Measurements from ENCODE around the gene VSX1. TPM values are rescaled to one million over a fixed set of nuclear protein-coding genes. Genes with fewer than 3 reads are reported as not detected.

VSX1 gene
- total and polyA plus RNA-seq, 4 donors = 0.03 to 0.08 TPM; not detected in 2

DNA sequence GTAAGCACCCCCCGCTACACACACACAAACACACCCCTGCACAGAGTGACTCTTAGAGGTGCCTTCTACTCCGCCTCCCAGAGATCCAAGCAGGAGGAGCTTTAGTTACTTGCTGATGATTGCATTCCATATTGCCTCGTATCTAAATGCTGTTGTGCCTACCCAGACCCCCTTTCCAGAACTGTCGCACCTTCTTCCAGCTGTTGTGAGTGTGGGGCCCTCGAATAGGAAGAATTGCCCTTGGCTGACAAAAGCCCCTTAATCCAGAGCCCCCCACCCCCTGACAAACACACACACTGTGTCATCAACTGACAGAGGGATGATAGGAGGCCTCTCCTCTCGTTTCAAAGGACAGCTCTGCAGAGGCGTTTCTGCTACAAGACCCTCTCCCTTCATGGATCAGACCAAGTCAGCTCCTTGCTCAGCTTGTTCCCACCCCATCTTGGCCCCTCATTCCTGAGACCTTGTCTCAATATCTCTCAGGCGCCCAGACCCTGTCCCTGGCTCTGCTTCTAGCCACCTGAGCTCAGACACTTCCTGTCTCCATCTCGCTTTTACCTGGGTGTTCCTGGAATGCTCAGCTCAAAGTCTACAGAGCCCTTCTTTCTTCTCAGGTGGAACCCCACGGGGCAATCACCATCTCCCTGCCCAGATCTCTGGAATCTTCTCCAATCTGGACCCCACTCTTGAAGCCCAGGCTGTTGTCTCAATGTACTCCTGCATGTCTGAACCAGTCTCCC lies 4.0 kb upstream of the VSX1 start:
- Histone ChIP-seq H3K9ac (ENCODE audit: low read depth in 1 of 2, low read length in 2 of 2) (no peak overlapping the region), H3K9me3 (ENCODE audit: control insufficient read depth in 4 of 4, low read length in 3 of 4) (peaks cover 0 to under 1% (median 0%) of the 10 kb centered on the region in 4 donors), H3K4me1 (ENCODE audit: control insufficient read depth in 4 of 4, insufficient read depth in 4 of 4, low read length in 3 of 4) (peaks cover 0 to 13% (median 5%) of the 10 kb centered on the region in 4 donors), H3K36me3 (ENCODE audit: control insufficient read depth in 4 of 4, insufficient read depth in 3 of 4, low read depth in 1 of 4, low read length in 3 of 4) (no peaks in the 10 kb centered on the region), H3K27ac (ENCODE audit: low read depth in 1 of 2, low read length in 2 of 2) (no peak overlapping the region), H3K27me3 (ENCODE audit: control insufficient read depth in 4 of 4, insufficient read depth in 4 of 4, low read length in 3 of 4) (peaks cover 6 to 24% (median 9%) of the 10 kb centered on the region in 4 donors), H3K4me3 (ENCODE audit: low read depth in 1 of 3, low read length in 3 of 3) (no peak overlapping the region)
- 66% methylated on average over 10 of the region's 10 CpGs for WGBS
- DNase-seq (ENCODE audit: low spot score) = no peak
- TF ChIP-seq SP1 (IDR thresholded peaks at IDR 0.05) (no peak), FOXA2 (IDR thresholded peaks at IDR 0.05) (no peak), TAF1 (conservative IDR thresholded peaks at IDR 0.05) (no peak), GABPA (IDR thresholded peaks at IDR 0.05 in 1 of 2, conservative IDR thresholded peaks at IDR 0.05 in 1 of 2) (no peak), FOXA1 (IDR thresholded peaks at IDR 0.05) (no peak), NR2F2 (IDR thresholded peaks at IDR 0.05) (no peak), REST (IDR thresholded peaks at IDR 0.05) (no peak), MAX (IDR thresholded peaks at IDR 0.05) (no peak), HNF4A (conservative IDR thresholded peaks at IDR 0.05) (no peak), JUND (IDR thresholded peaks at IDR 0.05) (no peak), RXRA (IDR thresholded peaks at IDR 0.05) (no peak), RAD21 (IDR thresholded peaks at IDR 0.05) (no peak), YY1 (IDR thresholded peaks at IDR 0.05) (no peak), EGR1 (IDR thresholded peaks at IDR 0.05; ENCODE audit: low read depth in 2 of 2) (no peak)
- TF ChIP-seq, protein P1, sequence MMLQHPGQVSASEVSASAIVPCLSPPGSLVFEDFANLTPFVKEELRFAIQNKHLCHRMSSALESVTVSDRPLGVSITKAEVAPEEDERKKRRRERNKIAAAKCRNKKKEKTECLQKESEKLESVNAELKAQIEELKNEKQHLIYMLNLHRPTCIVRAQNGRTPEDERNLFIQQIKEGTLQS (IDR thresholded peaks at IDR 0.05) = no peak

GRCh38 chr20:25084626-25085187 lies 2.8 kb upstream of the VSX1 start:
- peaks cover 6 to 26% (median 12%) of the 10 kb centered on the region in 4 donors for H3K27me3 ChIP-seq (ENCODE audit: control insufficient read depth in 4 of 4, insufficient read depth in 4 of 4, low read length in 3 of 4)
- no peak overlapping the region for H3K27ac ChIP-seq (ENCODE audit: low read depth in 1 of 2, low read length in 2 of 2)
- no peak overlapping the region for H3K4me3 ChIP-seq (ENCODE audit: low read depth in 1 of 3, low read length in 3 of 3)
- peaks cover 0 to 2% (median 0%) of the 10 kb centered on the region in 4 donors for H3K9me3 ChIP-seq (ENCODE audit: control insufficient read depth in 4 of 4, low read length in 3 of 4)
- peaks cover 0 to 13% (median 5%) of the 10 kb centered on the region in 4 donors for H3K4me1 ChIP-seq (ENCODE audit: control insufficient read depth in 4 of 4, insufficient read depth in 4 of 4, low read length in 3 of 4)
- 6% methylated on average over 36 of the region's 36 CpGs for WGBS
- no peaks in the 10 kb centered on the region for H3K36me3 ChIP-seq (ENCODE audit: control insufficient read depth in 4 of 4, insufficient read depth in 3 of 4, low read depth in 1 of 4, low read length in 3 of 4)
- DNase-seq (ENCODE audit: low spot score) = no peak
- H3K9ac ChIP-seq (ENCODE audit: low read depth in 1 of 2, low read length in 2 of 2) = no peak overlapping the region
- TF ChIP-seq CTCF (IDR thresholded peaks at IDR 0.05; ENCODE audit: low read depth, low read length, missing input control) = no peak
- TF ChIP-seq GABPA (IDR thresholded peaks at IDR 0.05 in 1 of 2, conservative IDR thresholded peaks at IDR 0.05 in 1 of 2) = no peak
- no peak for TF ChIP-seq HNF4G (IDR thresholded peaks at IDR 0.05)
- no peak for TF ChIP-seq REST (IDR thresholded peaks at IDR 0.05)
- TF ChIP-seq, protein P2, sequence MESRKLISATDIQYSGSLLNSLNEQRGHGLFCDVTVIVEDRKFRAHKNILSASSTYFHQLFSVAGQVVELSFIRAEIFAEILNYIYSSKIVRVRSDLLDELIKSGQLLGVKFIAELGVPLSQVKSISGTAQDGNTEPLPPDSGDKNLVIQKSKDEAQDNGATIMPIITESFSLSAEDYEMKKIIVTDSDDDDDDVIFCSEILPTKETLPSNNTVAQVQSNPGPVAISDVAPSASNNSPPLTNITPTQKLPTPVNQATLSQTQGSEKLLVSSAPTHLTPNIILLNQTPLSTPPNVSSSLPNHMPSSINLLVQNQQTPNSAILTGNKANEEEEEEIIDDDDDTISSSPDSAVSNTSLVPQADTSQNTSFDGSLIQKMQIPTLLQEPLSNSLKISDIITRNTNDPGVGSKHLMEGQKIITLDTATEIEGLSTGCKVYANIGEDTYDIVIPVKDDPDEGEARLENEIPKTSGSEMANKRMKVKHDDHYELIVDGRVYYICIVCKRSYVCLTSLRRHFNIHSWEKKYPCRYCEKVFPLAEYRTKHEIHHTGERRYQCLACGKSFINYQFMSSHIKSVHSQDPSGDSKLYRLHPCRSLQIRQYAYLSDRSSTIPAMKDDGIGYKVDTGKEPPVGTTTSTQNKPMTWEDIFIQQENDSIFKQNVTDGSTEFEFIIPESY (IDR thresholded peaks at IDR 0.05) = no peak
- no peak for TF ChIP-seq RAD21 (IDR thresholded peaks at IDR 0.05)
- no peak for TF ChIP-seq NR2F2 (IDR thresholded peaks at IDR 0.05)
- TF ChIP-seq JUND (IDR thresholded peaks at IDR 0.05) = no peak
- no peak for TF ChIP-seq MAX (IDR thresholded peaks at IDR 0.05)
- no peak for TF ChIP-seq RXRA (IDR thresholded peaks at IDR 0.05)
- no peak for TF ChIP-seq SP1 (IDR thresholded peaks at IDR 0.05)
- no peak for TF ChIP-seq EGR1 (IDR thresholded peaks at IDR 0.05; ENCODE audit: low read depth in 2 of 2)
- no peak for TF ChIP-seq FOXA1 (IDR thresholded peaks at IDR 0.05)
- no peak for TF ChIP-seq YY1 (IDR thresholded peaks at IDR 0.05)
